ENCODE measurements around the gene AKAP13.
A peak's percentile ranks its signal among the peaks of the same experiment; 100 is the strongest.
"Not testable (repeated sequence)": the region's sequence is repeated elsewhere in the genome, so short reads cannot be mapped to it uniquely, and the experiment has no call there.

AKAP13 gene

GRCh38 chr15:85504749-85505676 is 124.6 kb downstream of the AKAP13 start:
- DNase-seq = peak; percentile 67

- DNase-seq = no peak
Measured at GRCh38 chr15:85507114-85507513, 126.7 kb downstream of the AKAP13 start.

- DNase-seq = no peak
Measured at GRCh38 chr15:85509973-85510372, 129.6 kb downstream of the AKAP13 start.

GRCh38 chr15:85514413-85514812 is 134.0 kb downstream of the AKAP13 start:
- DNase-seq = no peak

GRCh38 chr15:85515212-85515611 is 134.8 kb downstream of the AKAP13 start:
- DNase-seq = no peak

GRCh38 chr15:85517086-85517485 is 136.7 kb downstream of the AKAP13 start:
- no peak for DNase-seq

GRCh38 chr15:85518979-85519761 is 138.8 kb downstream of the AKAP13 start:
- DNase-seq = no peak

- no peak for DNase-seq
Measured at GRCh38 chr15:85520650-85521049, 140.2 kb downstream of the AKAP13 start.

GRCh38 chr15:85523530-85523929 is 143.1 kb downstream of the AKAP13 start:
- no peak for DNase-seq

GRCh38 chr15:85525755-85526154 is 145.4 kb downstream of the AKAP13 start:
- no peak for DNase-seq

- DNase-seq = peak; percentile 69
Measured at GRCh38 chr15:85527895-85528294, 147.5 kb downstream of the AKAP13 start.

- no peak for DNase-seq
Measured at GRCh38 chr15:85530079-85530478, 149.7 kb downstream of the AKAP13 start.

- no peak for DNase-seq
Measured at GRCh38 chr15:85531083-85531482, 150.7 kb downstream of the AKAP13 start.

GRCh38 chr15:85532689-85533088 is 152.3 kb downstream of the AKAP13 start:
- no peak for DNase-seq

- DNase-seq = no peak
Measured at GRCh38 chr15:85534031-85534430, 153.6 kb downstream of the AKAP13 start.

- not testable (repeated sequence) for DNase-seq
Measured at GRCh38 chr15:85535533-85536330, 155.3 kb downstream of the AKAP13 start.

- no peak for DNase-seq
Measured at GRCh38 chr15:85536341-85536740, 155.9 kb downstream of the AKAP13 start.

- no peak for DNase-seq
Measured at GRCh38 chr15:85539491-85539890, 159.1 kb downstream of the AKAP13 start.

GRCh38 chr15:85540085-85540797 is 159.8 kb downstream of the AKAP13 start:
- DNase-seq = no peak

GRCh38 chr15:85541744-85542143 is 161.3 kb downstream of the AKAP13 start:
- DNase-seq = no peak

- DNase-seq = no peak
Measured at GRCh38 chr15:85542488-85542887, 162.1 kb downstream of the AKAP13 start.

- DNase-seq = no peak
Measured at GRCh38 chr15:85542895-85543331, 162.5 kb downstream of the AKAP13 start.

Data from fibroblast of skin of scalp (primary cell).